Measurements from ENCODE around the gene FAM3A.

Gene FAM3A

GRCh38 chrX:154468217-154468616 is 47.8 kb downstream of the FAM3A start (continued):
- TF ChIP-seq ZNF518A (tag by site-specific recombination; conservative IDR thresholded peaks at IDR 0.05; ENCODE audit: low read depth), result no peak
- no peak for TF ChIP-seq ZBTB26 (tag by site-specific recombination; optimal IDR thresholded peaks at IDR 0.05)
- TF ChIP-seq ZNF302 (tag by site-specific recombination; IDR thresholded peaks at IDR 0.05; ENCODE audit: low read depth), result no peak
- no peak for TF ChIP-seq ZNF596 (tag by site-specific recombination; IDR thresholded peaks at IDR 0.05)
- TF ChIP-seq ZNF629 (tag by site-specific recombination; IDR thresholded peaks at IDR 0.05), result no peak
- TF ChIP-seq ZNF549 (tag by site-specific recombination; IDR thresholded peaks at IDR 0.05), result no peak
- TF ChIP-seq ZNF146 (tag by site-specific recombination; IDR thresholded peaks at IDR 0.05), result no peak
- TF ChIP-seq ZNF785 (tag by site-specific recombination; IDR thresholded peaks at IDR 0.05), result no peak
- TF ChIP-seq MYNN (tag by site-specific recombination; IDR thresholded peaks at IDR 0.05; ENCODE audit: borderline replicate concordance), result no peak

- no peak overlapping the region for H3K4me3 ChIP-seq (ENCODE audit: low read depth, low read length)
- H3K4me1 ChIP-seq (ENCODE audit: control insufficient read depth, insufficient read depth, low read length), result no peaks in the 10 kb centered on the region
- CTCF ChIA-PET, result interaction anchor here (0.5 kb wide), 1 partner anchor 522 kb away, joined by 4 read pairs; no protein-coding TSS in a partner anchor
- H3K36me3 ChIP-seq (ENCODE audit: control insufficient read depth in 2 of 2, insufficient read depth in 1 of 2, low read length in 2 of 2), result peaks cover 0 to 97% of the 10 kb centered on the region in 2 experiments; a peak in 1 of 3 replicates
- H3K9me3 ChIP-seq (ENCODE audit: control insufficient read depth, insufficient read depth, low read depth, low read length), result no peaks in the 10 kb centered on the region
- H3K27ac ChIP-seq (ENCODE audit: extremely low read depth, low read depth, low read length), result no peak overlapping the region
- POLR2A ChIA-PET, result interaction anchor here (1.5 kb wide), 1 partner anchor 8 kb away, joined by 4 read pairs; no protein-coding TSS in a partner anchor
- TF ChIP-seq AEBP2 (tag by site-specific recombination; IDR thresholded peaks at IDR 0.05; ENCODE audit: borderline replicate concordance) (no peak), ZNF138 (tag by site-specific recombination; IDR thresholded peaks at IDR 0.05; ENCODE audit: borderline replicate concordance) (no peak), KLF17 (tag by site-specific recombination; IDR thresholded peaks at IDR 0.05) (no peak), ZBTB44 (tag by site-specific recombination; IDR thresholded peaks at IDR 0.05) (no peak), ZNF155 (tag by site-specific recombination; IDR thresholded peaks at IDR 0.05) (no peak), ZSCAN30 (tag by site-specific recombination; IDR thresholded peaks at IDR 0.05) (no peak), ZNF449 (tag by site-specific recombination; IDR thresholded peaks at IDR 0.05) (no peak), EGR2 (tag by site-specific recombination; IDR thresholded peaks at IDR 0.05; ENCODE audit: low read depth) (no peak), KLF7 (tag by site-specific recombination; IDR thresholded peaks at IDR 0.05; ENCODE audit: borderline replicate concordance) (no peak), GLIS1 (tag by site-specific recombination; IDR thresholded peaks at IDR 0.05) (no peak), ZFHX2 (tag by site-specific recombination; conservative IDR thresholded peaks at IDR 0.05) (no peak), ZNF645 (tag by site-specific recombination; IDR thresholded peaks at IDR 0.05) (no peak), ZNF501 (tag by site-specific recombination; IDR thresholded peaks at IDR 0.05) (no peak)
Measured at GRCh38 chrX:154467556-154467955, 48.5 kb downstream of the FAM3A start.

Data from HEK293 (cell line).